ENCODE measurements around the gene SLC29A1. TPM values are rescaled to one million over a fixed set of nuclear protein-coding genes. Genes with fewer than 3 reads are reported as not detected.
A peak's percentile ranks its signal among the peaks of the same experiment; 100 is the strongest.

SLC29A1 gene
- total RNA-seq, 1 donor from 2014 or later = 142 TPM

- no peak for TF ChIP-seq CTCF (IDR thresholded peaks at IDR 0.05; ENCODE audit: unreplicated experiment)
- peaks cover 49% of the 10 kb centered on the region for H3K36me3 Mint-ChIP-seq (ENCODE audit: low read depth, unreplicated experiment)
- peaks cover 14% of the 10 kb centered on the region for H3K27me3 Mint-ChIP-seq (ENCODE audit: unreplicated experiment)
- no peaks in the 10 kb centered on the region for H3K9me3 Mint-ChIP-seq (ENCODE audit: unreplicated experiment)
- H3K27ac Mint-ChIP-seq (ENCODE audit: unreplicated experiment) = peak overlapping the region; percentile 90
- peaks cover 42% of the 10 kb centered on the region for H3K4me1 Mint-ChIP-seq (ENCODE audit: unreplicated experiment)
- peak overlapping the region; percentile 92 for H3K4me3 Mint-ChIP-seq (ENCODE audit: unreplicated experiment)
- DNase-seq (ENCODE audit: low spot score) = no peak
These were observed 34.4 kb downstream of the SLC29A1 start for GRCh38 chr6:44257753-44258324.

GRCh38 chr6:44258325-44258863 is 35.0 kb downstream of the SLC29A1 start:
- peaks cover 46% of the 10 kb centered on the region for H3K4me1 Mint-ChIP-seq (ENCODE audit: unreplicated experiment)
- no peak for TF ChIP-seq CTCF (IDR thresholded peaks at IDR 0.05; ENCODE audit: unreplicated experiment)
- peaks cover 44% of the 10 kb centered on the region for H3K36me3 Mint-ChIP-seq (ENCODE audit: low read depth, unreplicated experiment)
- no peaks in the 10 kb centered on the region for H3K9me3 Mint-ChIP-seq (ENCODE audit: unreplicated experiment)
- H3K27ac Mint-ChIP-seq (ENCODE audit: unreplicated experiment) = no peak overlapping the region
- H3K4me3 Mint-ChIP-seq (ENCODE audit: unreplicated experiment) = peak overlapping the region; percentile 92
- no peak for DNase-seq (ENCODE audit: low spot score)
- peaks cover 14% of the 10 kb centered on the region for H3K27me3 Mint-ChIP-seq (ENCODE audit: unreplicated experiment)

- DNase-seq (ENCODE audit: low spot score) = no peak
- Mint-ChIP-seq H3K4me3 (ENCODE audit: unreplicated experiment) (peak overlapping the region; percentile 92), H3K36me3 (ENCODE audit: low read depth, unreplicated experiment) (peaks cover 38% of the 10 kb centered on the region), H3K4me1 (ENCODE audit: unreplicated experiment) (peaks cover 52% of the 10 kb centered on the region), H3K9me3 (ENCODE audit: unreplicated experiment) (no peaks in the 10 kb centered on the region), H3K27me3 (ENCODE audit: unreplicated experiment) (peaks cover 14% of the 10 kb centered on the region), H3K27ac (ENCODE audit: unreplicated experiment) (no peak overlapping the region)
- TF ChIP-seq CTCF (IDR thresholded peaks at IDR 0.05; ENCODE audit: unreplicated experiment) = no peak
These were observed 35.5 kb downstream of the SLC29A1 start for GRCh38 chr6:44258921-44259320.

GRCh38 chr6:44260011-44260410 is 36.6 kb downstream of the SLC29A1 start:
- Mint-ChIP-seq H3K9me3 (ENCODE audit: unreplicated experiment) (no peaks in the 10 kb centered on the region), H3K27me3 (ENCODE audit: unreplicated experiment) (peaks cover 15% of the 10 kb centered on the region), H3K27ac (ENCODE audit: unreplicated experiment) (no peak overlapping the region), H3K36me3 (ENCODE audit: low read depth, unreplicated experiment) (peaks cover 30% of the 10 kb centered on the region), H3K4me3 (ENCODE audit: unreplicated experiment) (no peak overlapping the region), H3K4me1 (ENCODE audit: unreplicated experiment) (peaks cover 56% of the 10 kb centered on the region)
- DNase-seq (ENCODE audit: low spot score) = no peak
- no peak for TF ChIP-seq CTCF (IDR thresholded peaks at IDR 0.05; ENCODE audit: unreplicated experiment)

GRCh38 chr6:44260451-44261297 is 37.3 kb downstream of the SLC29A1 start:
- Mint-ChIP-seq H3K4me1 (ENCODE audit: unreplicated experiment) (peaks cover 49% of the 10 kb centered on the region), H3K27me3 (ENCODE audit: unreplicated experiment) (peaks cover 13% of the 10 kb centered on the region), H3K36me3 (ENCODE audit: low read depth, unreplicated experiment) (peaks cover 23% of the 10 kb centered on the region), H3K4me3 (ENCODE audit: unreplicated experiment) (peak overlapping the region; percentile 13), H3K27ac (ENCODE audit: unreplicated experiment) (peak overlapping the region; percentile 49), H3K9me3 (ENCODE audit: unreplicated experiment) (no peaks in the 10 kb centered on the region)
- no peak for TF ChIP-seq CTCF (IDR thresholded peaks at IDR 0.05; ENCODE audit: unreplicated experiment)
- no peak for DNase-seq (ENCODE audit: low spot score)
